Measurements from ENCODE around the gene GCNA.

GCNA gene

GRCh38 chrX:71615056-71615455, 36.8 kb downstream of the GCNA start:
- in situ Hi-C loops (cut with MboI; ENCODE audit: low sequenced_read_pairs), result no loop called here

GRCh38 chrX:71615954-71616353, 37.7 kb downstream of the GCNA start:
- in situ Hi-C loops (cut with MboI; ENCODE audit: low sequenced_read_pairs), result no loop called here

GRCh38 chrX:71616672-71617529, 38.7 kb downstream of the GCNA start:
- in situ Hi-C loops (cut with MboI; ENCODE audit: low sequenced_read_pairs), result no loop called here

- in situ Hi-C loops (cut with MboI; ENCODE audit: low sequenced_read_pairs), result no loop called here
These were observed 39.5 kb downstream of the GCNA start for GRCh38 chrX:71617742-71618141.

- in situ Hi-C loops (cut with MboI; ENCODE audit: low sequenced_read_pairs), result no loop called here
These were observed 40.1 kb downstream of the GCNA start, which contains the start of gene CXCR3 for GRCh38 chrX:71618303-71618721. CXCR3 (minus strand) TSS chrX:71618511; CDS start chrX:71618449, 62 bp downstream.

- in situ Hi-C loops (cut with MboI; ENCODE audit: low sequenced_read_pairs), result no loop called here
These were observed 40.5 kb downstream of the GCNA start for GRCh38 chrX:71618787-71619186.

GRCh38 chrX:71619193-71619592, 41.0 kb downstream of the GCNA start:
- in situ Hi-C loops (cut with MboI; ENCODE audit: low sequenced_read_pairs), result no loop called here

- in situ Hi-C loops (cut with MboI; ENCODE audit: low sequenced_read_pairs), result no loop called here
These were observed 41.7 kb downstream of the GCNA start for GRCh38 chrX:71619986-71620385.

- in situ Hi-C loops (cut with MboI; ENCODE audit: low sequenced_read_pairs), result no loop called here
These were observed 43.4 kb downstream of the GCNA start for GRCh38 chrX:71621603-71622002.

GRCh38 chrX:71622032-71622575, 43.9 kb downstream of the GCNA start:
- in situ Hi-C loops (cut with MboI; ENCODE audit: low sequenced_read_pairs), result no loop called here

GRCh38 chrX:71622576-71623450, 44.6 kb downstream of the GCNA start:
- in situ Hi-C loops (cut with MboI; ENCODE audit: low sequenced_read_pairs), result no loop called here

- in situ Hi-C loops (cut with MboI; ENCODE audit: low sequenced_read_pairs), result no loop called here
These were observed 45.5 kb downstream of the GCNA start for GRCh38 chrX:71623714-71624113.

GRCh38 chrX:71625471-71625870, 47.2 kb downstream of the GCNA start:
- in situ Hi-C loops (cut with MboI; ENCODE audit: low sequenced_read_pairs), result no loop called here

GRCh38 chrX:71626576-71626975, 48.3 kb downstream of the GCNA start:
- in situ Hi-C loops (cut with MboI; ENCODE audit: low sequenced_read_pairs), result no loop called here

- in situ Hi-C loops (cut with MboI; ENCODE audit: low sequenced_read_pairs), result no loop called here
These were observed 49.6 kb downstream of the GCNA start for GRCh38 chrX:71627588-71628404.

- in situ Hi-C loops (cut with MboI; ENCODE audit: low sequenced_read_pairs), result no loop called here
These were observed 51.2 kb downstream of the GCNA start for GRCh38 chrX:71629467-71629866.

- in situ Hi-C loops (cut with MboI; ENCODE audit: low sequenced_read_pairs), result no loop called here
These were observed 54.9 kb downstream of the GCNA start for GRCh38 chrX:71632923-71633657.

GRCh38 chrX:71634366-71634765, 56.1 kb downstream of the GCNA start:
- in situ Hi-C loops (cut with MboI; ENCODE audit: low sequenced_read_pairs), result no loop called here

- in situ Hi-C loops (cut with MboI; ENCODE audit: low sequenced_read_pairs), result no loop called here
These were observed 58.4 kb downstream of the GCNA start for GRCh38 chrX:71636438-71637252.

All from HL-60/S4 treated with retinoic acid at 250 ng/mL for 4 days and 3 days (cell line).